Activated CD4-positive, alpha-beta T cell treated with anti-CD3 and anti-CD28 coated beads for 4 hours (primary cell): Measurements from ENCODE around the gene HPSE2.

Experiments
- DNase-seq, 2 donors: peaks; one replicate each; pipeline ENCODE4 v3.0.0-alpha.2; 2020

Gene HPSE2

GRCh38 chr10:98481404-98481945, 754.2 kb downstream of the HPSE2 start:
- DNase-seq, result no peak

GRCh38 chr10:98478430-98479222, 757.0 kb downstream of the HPSE2 start:
- DNase-seq, result no peak

GRCh38 chr10:98477861-98478260, 757.8 kb downstream of the HPSE2 start:
- DNase-seq, result no peak

GRCh38 chr10:98474628-98475027, 761.0 kb downstream of the HPSE2 start:
- DNase-seq, result no peak

GRCh38 chr10:98472196-98472595, 763.5 kb downstream of the HPSE2 start:
- no peak for DNase-seq

- no peak for DNase-seq
These were observed 764.8 kb downstream of the HPSE2 start for GRCh38 chr10:98470850-98471249.

GRCh38 chr10:98469001-98469931, 766.4 kb downstream of the HPSE2 start:
- DNase-seq, result no peak

GRCh38 chr10:98467506-98468318, 767.9 kb downstream of the HPSE2 start:
- DNase-seq, result peak; percentile 62 to 63

- peak in 1 of 2 donors; percentile 11 for DNase-seq
These were observed 768.7 kb downstream of the HPSE2 start for GRCh38 chr10:98466861-98467505.

- no peak for DNase-seq
These were observed 769.8 kb downstream of the HPSE2 start for GRCh38 chr10:98465866-98466265.

GRCh38 chr10:98463976-98464754, 771.5 kb downstream of the HPSE2 start:
- DNase-seq, result no peak

- no peak for DNase-seq
These were observed 772.6 kb downstream of the HPSE2 start for GRCh38 chr10:98463016-98463415.

- DNase-seq, result no peak
These were observed 774.2 kb downstream of the HPSE2 start for GRCh38 chr10:98461500-98461842.

GRCh38 chr10:98460837-98461499, 774.7 kb downstream of the HPSE2 start:
- no peak for DNase-seq

- no peak for DNase-seq
These were observed 776.6 kb downstream of the HPSE2 start for GRCh38 chr10:98458809-98459784.

GRCh38 chr10:98457721-98458120, 777.9 kb downstream of the HPSE2 start:
- DNase-seq, result no peak

- no peak for DNase-seq
These were observed 778.8 kb downstream of the HPSE2 start for GRCh38 chr10:98456686-98457482.

- DNase-seq, result no peak
These were observed 779.5 kb downstream of the HPSE2 start for GRCh38 chr10:98456043-98456570.
